BE2C (cell line): ENCODE results near the gene GRIK2.

Experiments used
- DNase-seq: peaks from one replicate; pipeline ENCODE4 v3.0.0-alpha.2; 2020
- H3K27me3 ChIP-seq: fragments of 250-450 bp; sonication (Bioruptor Pico); 2 replicates; pipeline ENCODE4 v1.5.1; 2020; ENCODE audit warnings: mild to moderate bottlenecking
- H3K36me3 ChIP-seq: fragments of 250-450 bp; sonication (Bioruptor Pico); 2 replicates; pipeline ENCODE4 v1.5.1; 2020; ENCODE audit warnings: mild to moderate bottlenecking
- H3K4me1 ChIP-seq: fragments of 250-450 bp; sonication (Bioruptor Pico); 2 replicates; pipeline ENCODE4 v1.5.1; 2020
- H3K4me3 ChIP-seq: 2 replicates; pipeline ENCODE4 v1.5.1; 2011; ENCODE audit warnings: low read depth, low read length
- H3K9me3 ChIP-seq: fragments of 250-450 bp; sonication (Bioruptor Pico); 2 replicates; pipeline ENCODE4 v1.5.1; 2020
- CTCF ChIP-seq: IDR thresholded peaks from 2 replicates; pipeline ENCODE4 v1.5.1; 2012; ENCODE audit warnings: mild to moderate bottlenecking, low read depth, low read length

The GRIK2 gene

GRCh38 chr6:101477436-101477835 lies 83.9 kb downstream of the GRIK2 start:
- no peak for TF ChIP-seq CTCF

GRCh38 chr6:101478891-101479290 lies 85.4 kb downstream of the GRIK2 start:
- Histone ChIP-seq H3K4me1 (peaks cover 8% of the 10 kb centered on the region), H3K9me3 (no peaks in the 10 kb centered on the region), H3K36me3 (peaks cover under 1% of the 10 kb centered on the region; the same call in 1 of the 2 replicates), H3K4me3 (no peak overlapping the region), H3K27me3 (no peaks in the 10 kb centered on the region)
- no peak for TF ChIP-seq CTCF
- no peak for DNase-seq

More at GRCh38 chr6:101477436-101477835, 83.9 kb downstream of the GRIK2 start:
- no peaks in the 10 kb centered on the region for H3K27me3 ChIP-seq
- H3K36me3 ChIP-seq: no peaks in the 10 kb centered on the region
- H3K9me3 ChIP-seq: no peaks in the 10 kb centered on the region
- H3K4me1 ChIP-seq: peaks cover 8% of the 10 kb centered on the region
- DNase-seq: no peak
- H3K4me3 ChIP-seq: no peak overlapping the region

GRCh38 chr6:101482606-101483005 lies 89.1 kb downstream of the GRIK2 start:
- Histone ChIP-seq H3K4me3 (no peak overlapping the region), H3K9me3 (no peaks in the 10 kb centered on the region), H3K4me1 (no peaks in the 10 kb centered on the region; the same call in 1 of the 2 replicates), H3K36me3 (peaks cover 6% of the 10 kb centered on the region; the same call in 1 of the 2 replicates), H3K27me3 (no peaks in the 10 kb centered on the region)
- TF ChIP-seq CTCF: no peak
- DNase-seq: no peak

- no peaks in the 10 kb centered on the region for H3K27me3 ChIP-seq
- H3K4me1 ChIP-seq: no peaks in the 10 kb centered on the region; the same call in 1 of the 2 replicates
- DNase-seq: no peak
- H3K4me3 ChIP-seq: no peak overlapping the region
- no peak for TF ChIP-seq CTCF
- peaks cover 6% of the 10 kb centered on the region; the same call in 1 of the 2 replicates for H3K36me3 ChIP-seq
- no peaks in the 10 kb centered on the region for H3K9me3 ChIP-seq
Measured at GRCh38 chr6:101484781-101485180, 91.3 kb downstream of the GRIK2 start.

GRCh38 chr6:101486124-101486523 lies 92.6 kb downstream of the GRIK2 start:
- Histone ChIP-seq H3K27me3 (no peaks in the 10 kb centered on the region), H3K4me1 (no peaks in the 10 kb centered on the region; the same call in 1 of the 2 replicates), H3K36me3 (peaks cover 10% of the 10 kb centered on the region), H3K9me3 (no peaks in the 10 kb centered on the region), H3K4me3 (no peak overlapping the region)
- DNase-seq: no peak
- no peak for TF ChIP-seq CTCF

- H3K4me3 ChIP-seq: no peak overlapping the region
- H3K27me3 ChIP-seq: no peaks in the 10 kb centered on the region
Measured at GRCh38 chr6:101486726-101487125, 93.2 kb downstream of the GRIK2 start.

More at GRCh38 chr6:101486726-101487125, 93.2 kb downstream of the GRIK2 start:
- Histone ChIP-seq H3K4me1 (no peaks in the 10 kb centered on the region; the same call in 1 of the 2 replicates), H3K36me3 (peaks cover 10% of the 10 kb centered on the region), H3K9me3 (no peaks in the 10 kb centered on the region)
- TF ChIP-seq CTCF: no peak
- DNase-seq: no peak
